ENCODE measurements around the gene FAM219A. TPM values are rescaled to one million over a fixed set of nuclear protein-coding genes. Genes with fewer than 3 reads are reported as not detected.

FAM219A gene
- total RNA-seq, 1 donor from 2014 or later: 13.4 TPM

- no peak overlapping the region for H3K27ac Mint-ChIP-seq
- no peak overlapping the region for H3K4me3 Mint-ChIP-seq
- peaks cover 6% of the 10 kb centered on the region for H3K4me1 Mint-ChIP-seq (ENCODE audit: unreplicated experiment)
- TF ChIP-seq, protein P1, sequence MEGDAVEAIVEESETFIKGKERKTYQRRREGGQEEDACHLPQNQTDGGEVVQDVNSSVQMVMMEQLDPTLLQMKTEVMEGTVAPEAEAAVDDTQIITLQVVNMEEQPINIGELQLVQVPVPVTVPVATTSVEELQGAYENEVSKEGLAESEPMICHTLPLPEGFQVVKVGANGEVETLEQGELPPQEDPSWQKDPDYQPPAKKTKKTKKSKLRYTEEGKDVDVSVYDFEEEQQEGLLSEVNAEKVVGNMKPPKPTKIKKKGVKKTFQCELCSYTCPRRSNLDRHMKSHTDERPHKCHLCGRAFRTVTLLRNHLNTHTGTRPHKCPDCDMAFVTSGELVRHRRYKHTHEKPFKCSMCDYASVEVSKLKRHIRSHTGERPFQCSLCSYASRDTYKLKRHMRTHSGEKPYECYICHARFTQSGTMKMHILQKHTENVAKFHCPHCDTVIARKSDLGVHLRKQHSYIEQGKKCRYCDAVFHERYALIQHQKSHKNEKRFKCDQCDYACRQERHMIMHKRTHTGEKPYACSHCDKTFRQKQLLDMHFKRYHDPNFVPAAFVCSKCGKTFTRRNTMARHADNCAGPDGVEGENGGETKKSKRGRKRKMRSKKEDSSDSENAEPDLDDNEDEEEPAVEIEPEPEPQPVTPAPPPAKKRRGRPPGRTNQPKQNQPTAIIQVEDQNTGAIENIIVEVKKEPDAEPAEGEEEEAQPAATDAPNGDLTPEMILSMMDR (conservative IDR thresholded peaks at IDR 0.05): no peak
- no peaks in the 10 kb centered on the region for H3K36me3 Mint-ChIP-seq
- DNase-seq (ENCODE audit: extremely low spot score, unreplicated experiment): no peak
- H3K27me3 Mint-ChIP-seq: peaks cover 36% of the 10 kb centered on the region
- no peaks in the 10 kb centered on the region for H3K9me3 Mint-ChIP-seq
Observed at GRCh38 chr9:34464571-34464970, 6.2 kb upstream of the FAM219A start.

DNA sequence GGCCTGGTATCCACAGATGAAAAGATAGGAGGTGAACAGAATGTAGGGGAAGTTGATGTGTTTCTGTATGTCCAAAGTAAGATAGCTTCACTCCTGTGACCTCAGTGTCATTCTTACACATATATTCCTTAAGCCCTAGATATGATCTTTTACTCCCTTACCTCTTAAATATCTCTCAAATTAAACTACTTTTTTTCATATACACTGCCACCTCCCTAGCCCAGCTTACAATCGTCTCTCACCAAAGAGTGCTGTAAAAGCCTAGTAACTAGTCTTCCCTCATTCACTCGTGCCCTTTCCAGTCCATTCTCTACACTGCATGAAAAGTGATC is 5.5 kb upstream of the FAM219A start:
- no peaks in the 10 kb centered on the region for H3K9me3 Mint-ChIP-seq
- no peak overlapping the region for H3K27ac Mint-ChIP-seq
- peaks cover 6% of the 10 kb centered on the region for H3K4me1 Mint-ChIP-seq (ENCODE audit: unreplicated experiment)
- DNase-seq (ENCODE audit: extremely low spot score, unreplicated experiment): no peak
- H3K36me3 Mint-ChIP-seq: no peaks in the 10 kb centered on the region
- peaks cover 36% of the 10 kb centered on the region for H3K27me3 Mint-ChIP-seq
- no peak overlapping the region for H3K4me3 Mint-ChIP-seq
- TF ChIP-seq, protein P1 (conservative IDR thresholded peaks at IDR 0.05): no peak

DNA sequence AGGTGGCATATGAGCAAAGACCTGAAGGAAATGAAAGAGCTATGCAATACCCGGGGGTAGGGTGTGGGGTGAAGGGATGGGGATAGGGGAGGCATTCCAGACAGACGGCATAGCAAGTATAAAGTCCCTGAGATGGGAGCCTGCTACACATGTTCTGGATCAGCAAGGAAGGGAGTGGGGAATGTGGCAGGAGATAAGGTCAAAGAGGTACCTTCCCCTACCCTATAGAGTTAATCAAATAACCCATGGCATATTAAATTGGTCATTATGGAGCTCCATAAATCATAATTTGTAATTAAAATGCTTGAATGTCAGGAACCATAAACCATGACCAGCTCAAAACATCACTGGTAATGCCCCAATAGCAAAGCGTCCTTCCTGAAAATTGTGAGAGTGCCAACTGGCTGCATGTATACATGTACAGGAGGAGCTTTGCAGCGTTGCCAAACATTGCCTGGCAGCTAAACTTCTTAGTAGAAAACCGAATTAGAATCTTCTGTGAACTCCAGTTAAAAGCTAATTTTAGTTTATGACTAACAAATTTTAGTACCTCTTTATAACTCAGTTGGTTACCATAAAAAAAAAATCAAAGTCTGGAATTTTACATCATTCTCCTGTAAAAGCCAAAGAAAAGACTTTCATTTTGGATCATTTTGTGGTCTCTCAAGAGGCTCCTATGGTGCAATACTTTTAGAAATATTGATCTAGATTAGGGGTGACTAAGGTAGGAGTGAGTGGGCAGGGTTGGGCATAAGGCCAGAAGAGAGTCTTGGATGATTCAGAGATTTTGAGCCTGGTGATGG is 4.9 kb upstream of the FAM219A start:
- TF ChIP-seq, protein P1 (conservative IDR thresholded peaks at IDR 0.05): no peak
- H3K4me3 Mint-ChIP-seq: no peak overlapping the region
- no peaks in the 10 kb centered on the region for H3K9me3 Mint-ChIP-seq
- H3K4me1 Mint-ChIP-seq (ENCODE audit: unreplicated experiment): peaks cover 6% of the 10 kb centered on the region
- peaks cover 39% of the 10 kb centered on the region for H3K27me3 Mint-ChIP-seq
- H3K27ac Mint-ChIP-seq: no peak overlapping the region
- no peak for DNase-seq (ENCODE audit: extremely low spot score, unreplicated experiment)
- H3K36me3 Mint-ChIP-seq: no peaks in the 10 kb centered on the region

GRCh38 chr9:34459941-34460340 is 1.6 kb upstream of the FAM219A start:
- peaks cover 19% of the 10 kb centered on the region for H3K4me1 Mint-ChIP-seq (ENCODE audit: unreplicated experiment)
- H3K27me3 Mint-ChIP-seq: peaks cover 46% of the 10 kb centered on the region
- no peaks in the 10 kb centered on the region for H3K36me3 Mint-ChIP-seq
- peak overlapping the region; percentile 11 for H3K27ac Mint-ChIP-seq
- TF ChIP-seq, protein P1 (conservative IDR thresholded peaks at IDR 0.05): no peak
- H3K4me3 Mint-ChIP-seq: peak overlapping the region; percentile 92
- DNase-seq (ENCODE audit: extremely low spot score, unreplicated experiment): no peak
- H3K9me3 Mint-ChIP-seq: no peaks in the 10 kb centered on the region

DNA sequence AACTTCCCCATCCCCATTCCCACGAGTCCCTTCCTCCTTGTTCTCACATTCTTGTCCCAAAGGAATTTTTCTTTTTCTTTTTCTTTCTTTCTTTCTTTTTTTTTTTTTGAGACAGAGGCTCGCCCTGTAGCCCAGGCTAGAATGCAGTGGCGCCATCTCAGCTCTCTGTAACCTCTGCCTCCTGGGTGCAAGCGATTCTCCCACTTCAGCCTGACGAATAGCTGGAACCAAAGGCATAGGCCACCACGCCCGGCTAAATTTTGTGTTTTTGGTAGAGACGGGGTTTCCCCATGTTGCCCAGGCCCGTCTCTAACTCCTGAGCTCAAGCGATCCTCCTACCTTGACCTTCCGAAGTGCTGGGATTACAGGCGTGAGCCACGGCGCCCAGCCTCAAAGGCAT is 986 bp upstream of the FAM219A start:
- Mint-ChIP-seq H3K27ac (peak overlapping the region; percentile 86), H3K36me3 (no peaks in the 10 kb centered on the region), H3K9me3 (no peaks in the 10 kb centered on the region), H3K27me3 (peaks cover 46% of the 10 kb centered on the region), H3K4me1 (ENCODE audit: unreplicated experiment) (peaks cover 19% of the 10 kb centered on the region), H3K4me3 (peak overlapping the region; percentile 92)
- DNase-seq (ENCODE audit: extremely low spot score, unreplicated experiment): no peak
- TF ChIP-seq, protein P1 (conservative IDR thresholded peaks at IDR 0.05): no peak

Measured in type B pancreatic cell (in vitro differentiated cells).